M059J (cell line): ENCODE measurements around the gene COX7A2. TPM values are rescaled to one million over a fixed set of nuclear protein-coding genes. Genes with fewer than 3 reads are reported as not detected.

Source experiments
- DNase-seq: peaks from one replicate; pipeline ENCODE4 v3.0.0-alpha.2; 2012; ENCODE audit warnings: low read depth
- total RNA-seq: library from RNA; depleted of rRNA; stranded (reverse); fragments of >200 nt; shearing (Covaris generic); gene quantifications from 2 replicates; pipeline ENCODE4 v1.2.3, GENCODE V29; 2014; rRNA removed

Gene COX7A2, protein sequence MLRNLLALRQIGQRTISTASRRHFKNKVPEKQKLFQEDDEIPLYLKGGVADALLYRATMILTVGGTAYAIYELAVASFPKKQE
- total RNA-seq, result 333 and 839 TPM in 2 replicates

DNA sequence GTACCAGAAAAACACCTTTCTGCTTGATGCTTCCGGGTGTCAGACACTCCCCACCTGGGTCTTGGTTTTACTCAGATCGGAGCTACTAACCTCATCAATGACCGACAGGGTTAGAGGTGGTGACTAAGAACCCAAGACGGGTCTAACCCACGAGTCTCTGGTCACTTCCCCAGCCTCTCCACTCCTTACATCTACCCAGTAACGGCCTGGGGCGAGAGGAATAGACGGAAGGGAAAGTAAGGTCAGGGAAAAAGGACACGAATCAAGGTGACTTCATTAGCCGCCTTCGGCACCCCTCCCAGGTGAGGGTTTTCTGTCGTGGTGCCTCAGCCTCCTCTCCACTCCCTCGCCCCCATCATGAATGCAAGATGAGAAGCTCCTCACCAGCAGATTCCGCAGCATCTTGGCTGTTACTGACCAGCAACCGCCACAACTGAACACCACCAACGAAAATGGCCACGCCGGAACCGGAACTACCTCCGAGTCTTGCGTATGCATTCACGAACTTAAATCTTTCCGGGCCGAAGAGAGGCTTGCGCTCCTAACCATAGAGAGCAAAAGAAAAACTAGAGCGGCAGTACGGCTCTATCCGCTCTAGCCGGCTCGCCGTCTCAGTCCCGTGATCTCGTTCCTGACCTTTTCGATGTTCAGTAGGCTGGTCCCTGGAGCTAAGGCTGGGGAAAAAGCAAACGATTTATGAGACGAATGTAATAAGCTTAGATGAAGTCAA, at the start of gene COX7A2:
Gene COX7A2 (minus strand): TSS at position 469 of the 730 bp plus-strand sequence. CDS start 67 bp downstream, at position 402.
- DNase-seq, result peak; percentile 99

DNA sequence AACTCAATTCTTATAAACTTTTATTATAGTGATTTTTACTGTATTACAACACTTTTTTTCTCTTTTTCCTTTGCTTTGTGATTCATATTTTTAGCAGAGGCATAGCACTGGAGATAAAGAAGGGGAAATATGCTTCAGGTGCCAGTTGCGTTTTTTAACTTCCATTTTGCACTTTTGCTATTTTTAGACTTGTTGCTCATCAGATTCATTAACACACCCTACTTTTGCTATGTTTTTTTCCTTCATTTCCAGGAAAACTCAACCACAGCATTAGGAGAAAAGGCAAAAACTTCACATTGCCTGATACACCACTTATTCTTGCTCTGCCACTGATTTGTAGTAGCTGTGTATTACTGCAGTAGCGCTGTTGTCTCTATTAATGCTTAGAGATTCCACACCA, 49.0 kb upstream of the COX7A2 start:
- DNase-seq, result no peak

DNA sequence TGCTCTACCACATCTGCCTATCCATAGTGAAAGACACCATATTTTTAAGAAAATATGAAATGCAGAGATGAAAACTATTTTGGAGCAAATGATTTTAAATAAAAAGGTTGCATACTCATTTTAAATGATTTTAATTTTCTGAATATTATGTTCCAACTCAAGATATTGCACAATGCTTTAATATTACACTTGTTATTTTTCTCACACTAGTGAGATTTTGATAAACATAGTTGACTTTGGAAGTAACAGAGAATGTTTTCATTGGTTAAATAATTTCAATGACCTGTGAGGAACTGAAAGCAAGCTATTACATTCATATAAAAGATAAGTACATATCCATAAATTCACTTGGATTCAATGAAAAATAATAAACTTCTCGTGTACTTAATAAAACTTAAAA, 48.1 kb upstream of the COX7A2 start:
- no peak for DNase-seq

DNA sequence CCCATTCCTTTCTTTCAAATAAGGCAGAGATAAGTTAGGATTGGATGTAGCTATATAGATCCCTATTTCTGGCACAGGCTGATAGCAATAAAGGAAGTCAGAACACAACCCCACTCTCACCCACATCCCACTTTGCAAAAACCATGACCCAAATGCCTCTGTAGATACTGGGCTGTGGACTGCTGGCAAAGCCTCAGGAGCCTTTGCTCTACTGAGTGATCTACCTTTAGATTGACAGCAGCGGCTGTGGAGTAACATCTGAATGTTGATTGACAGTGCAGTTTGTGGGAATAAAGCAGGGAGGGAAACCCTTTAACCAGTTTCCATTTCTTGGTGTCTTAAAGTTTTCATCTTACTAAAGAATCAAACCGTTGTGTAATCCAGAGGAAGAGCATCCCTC, 47.7 kb upstream of the COX7A2 start:
- DNase-seq, result no peak

DNA sequence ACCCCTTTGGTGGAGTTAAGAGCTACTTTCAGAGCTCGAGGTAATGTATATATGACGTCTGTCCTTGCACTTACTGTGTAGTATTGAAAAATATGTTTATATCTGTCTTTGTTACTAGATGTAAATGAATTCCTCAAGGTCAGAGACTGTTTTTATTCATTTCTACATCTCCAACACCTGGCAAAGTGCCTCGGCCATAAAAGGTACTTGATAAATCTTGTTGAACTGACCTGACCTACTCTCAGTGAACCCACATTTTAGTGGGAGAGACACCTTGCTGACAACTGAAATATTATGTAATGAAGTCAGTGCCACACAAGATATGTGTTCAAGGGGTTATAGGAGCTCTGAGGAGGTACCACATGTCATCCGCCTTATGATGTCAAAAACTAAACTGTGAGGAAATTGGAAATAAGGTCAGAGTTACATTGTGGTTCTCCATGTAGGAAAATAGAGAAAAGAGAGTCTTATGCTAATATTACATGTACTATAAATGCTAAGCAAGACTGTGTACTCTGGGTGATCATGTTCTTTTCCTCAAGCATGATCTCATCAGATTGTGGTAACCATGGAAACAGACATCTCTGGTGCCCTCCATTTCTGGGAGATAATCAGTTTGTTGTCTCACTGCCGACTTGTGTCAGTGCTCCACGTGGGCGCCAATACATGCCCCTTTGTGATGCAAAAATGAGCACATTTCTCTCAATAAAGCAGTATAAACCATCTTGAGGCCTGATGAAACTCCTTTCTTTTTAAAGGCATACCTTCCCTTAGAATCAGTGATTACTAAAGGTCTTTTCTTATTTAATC, 46.7 kb upstream of the COX7A2 start:
- DNase-seq, result no peak

DNA sequence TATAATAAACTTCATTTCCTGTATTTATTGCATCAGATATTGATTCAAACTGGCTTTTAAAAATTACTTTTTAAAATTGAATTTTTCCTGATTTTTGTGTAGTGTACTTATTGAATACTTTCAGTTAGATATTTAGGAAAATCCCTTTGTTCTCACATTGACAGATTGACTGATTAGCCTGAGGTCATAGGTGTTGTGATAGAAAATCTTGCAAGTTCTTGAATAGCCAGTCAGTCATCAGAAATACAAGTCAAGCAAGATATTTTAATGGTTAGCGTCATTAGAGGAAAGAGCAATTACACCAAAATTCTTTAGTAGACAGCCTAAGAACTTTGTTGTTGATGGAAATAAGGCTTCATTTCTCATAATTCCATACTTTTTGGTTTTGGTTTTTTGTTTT, 44.4 kb upstream of the COX7A2 start:
- DNase-seq, result no peak

DNA sequence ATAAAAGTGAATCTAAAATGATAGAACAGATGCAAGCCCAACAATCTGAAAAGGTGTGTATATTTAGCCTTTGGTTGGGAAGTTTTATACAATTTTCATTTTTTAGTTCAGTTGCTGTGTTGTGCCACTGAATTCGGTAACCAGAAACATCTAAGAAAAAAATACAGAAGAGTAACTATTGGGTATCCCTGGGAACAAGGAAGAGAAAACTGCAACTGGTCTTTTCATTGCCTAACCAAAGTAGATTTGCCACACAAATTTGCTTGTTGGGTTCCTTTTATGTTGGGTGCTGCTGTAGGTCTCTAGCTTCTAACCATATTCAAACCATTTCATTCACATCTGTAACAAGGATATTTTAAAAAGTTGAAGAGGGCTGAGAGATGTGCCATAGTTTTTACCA, 43.8 kb upstream of the COX7A2 start:
- DNase-seq, result no peak

DNA sequence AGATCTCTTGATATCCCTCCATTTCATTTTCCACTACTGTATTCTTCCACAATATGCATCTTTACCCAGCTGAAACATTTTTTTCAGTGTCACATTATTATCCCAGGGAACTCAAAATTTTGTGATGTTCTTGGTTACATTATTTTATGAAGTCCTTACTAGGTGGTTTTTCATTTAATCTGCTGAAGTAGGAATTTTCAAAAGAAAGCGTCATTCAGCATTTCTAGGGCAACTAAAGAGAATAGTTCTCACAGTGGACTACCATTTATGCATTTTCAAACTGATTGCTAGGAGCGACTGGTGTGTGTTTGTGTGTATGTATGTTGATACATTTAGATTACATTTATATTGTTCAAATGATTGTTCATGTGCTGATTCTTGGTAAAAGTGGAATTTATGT, 43.4 kb upstream of the COX7A2 start:
- no peak for DNase-seq

DNA sequence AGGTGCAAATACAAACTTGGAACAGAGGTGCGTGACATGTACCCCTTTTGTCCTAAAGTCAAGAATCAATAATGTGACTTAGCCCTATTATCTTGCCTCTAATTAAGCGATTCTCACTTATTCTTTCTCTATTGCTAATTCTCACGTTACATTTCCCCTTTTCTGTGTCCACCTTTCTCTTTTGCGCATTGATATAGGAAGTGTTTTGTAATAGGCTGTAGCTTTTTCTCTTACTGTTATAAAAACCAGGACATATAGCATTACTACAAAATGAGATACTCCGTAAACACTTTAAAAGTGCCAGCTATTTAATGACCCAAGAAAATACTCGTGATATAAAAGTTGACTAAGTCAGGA, 41.7 kb upstream of the COX7A2 start:
- DNase-seq, result no peak

DNA sequence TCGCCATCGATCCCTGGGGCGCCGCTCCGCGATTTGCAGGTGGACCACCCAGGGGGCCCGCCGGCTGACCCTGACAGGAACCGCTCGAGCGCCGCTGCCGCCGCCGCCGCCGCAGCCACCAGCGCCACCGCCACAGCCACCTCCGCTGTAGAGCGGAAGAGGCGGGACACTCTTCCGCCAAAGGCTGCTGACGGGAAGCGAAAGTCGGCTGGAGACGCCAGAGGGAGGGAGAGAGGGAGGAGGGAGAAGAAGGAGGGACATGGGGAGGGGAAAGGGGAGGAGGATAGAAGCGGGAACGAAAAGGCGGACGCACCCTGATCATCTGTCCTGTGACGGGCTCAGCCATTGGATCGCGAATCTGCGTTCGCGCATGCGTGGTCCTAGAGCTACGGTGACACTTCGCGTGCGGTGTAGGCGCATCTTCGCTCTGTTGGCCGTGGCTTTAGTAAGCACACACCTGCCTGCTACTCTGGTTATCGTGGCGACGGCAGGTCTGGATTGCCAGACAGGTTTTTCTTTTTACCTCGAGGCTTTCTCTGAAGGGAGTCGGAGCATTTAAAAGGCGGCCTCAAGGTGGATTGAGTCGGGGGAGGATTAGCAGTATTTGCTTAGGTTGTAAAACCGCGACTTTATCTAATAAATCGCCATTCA, 41.2 kb upstream of the COX7A2 start, which contains the start of gene TMEM30A:
Gene TMEM30A (minus strand): TSS at position 161 of the 651 bp plus-strand sequence. CDS start 154 bp downstream, at position 7.
- peak; percentile 100 for DNase-seq

DNA sequence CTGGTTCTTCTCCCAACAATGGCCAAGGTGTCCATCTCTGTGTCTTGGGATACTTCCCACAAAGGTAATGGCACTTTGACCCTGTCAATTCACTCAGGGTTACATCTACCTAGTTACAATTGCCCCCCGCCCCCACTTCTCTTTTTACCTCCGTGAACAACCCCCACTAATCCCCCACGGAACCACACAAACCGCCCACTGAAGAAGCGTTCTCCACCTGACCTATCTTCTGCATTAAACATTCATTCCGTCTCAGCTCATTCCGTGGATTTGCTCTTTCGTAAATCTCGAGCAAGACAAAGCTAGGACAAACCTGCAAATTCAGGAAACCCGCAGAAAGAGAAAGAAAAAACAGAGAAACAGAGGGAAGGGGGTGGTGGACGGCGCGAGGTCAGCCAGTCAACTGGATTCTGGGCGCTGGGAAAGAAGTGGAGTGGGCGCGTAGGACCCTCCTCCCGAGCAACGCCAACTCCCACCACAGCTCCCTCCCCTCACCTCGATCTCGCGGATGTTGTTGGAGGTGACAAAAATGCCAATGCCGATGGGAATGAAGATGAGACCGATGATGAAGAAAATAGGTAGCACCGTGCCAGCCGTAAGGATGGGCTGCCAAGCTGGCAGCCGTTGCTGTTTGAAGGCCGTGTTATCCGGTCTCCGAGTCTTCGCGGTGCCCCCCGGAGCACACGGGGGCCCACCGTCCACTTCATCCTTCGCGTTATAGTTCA, 40.5 kb upstream of the COX7A2 start:
- peak; percentile 51 for DNase-seq

DNA sequence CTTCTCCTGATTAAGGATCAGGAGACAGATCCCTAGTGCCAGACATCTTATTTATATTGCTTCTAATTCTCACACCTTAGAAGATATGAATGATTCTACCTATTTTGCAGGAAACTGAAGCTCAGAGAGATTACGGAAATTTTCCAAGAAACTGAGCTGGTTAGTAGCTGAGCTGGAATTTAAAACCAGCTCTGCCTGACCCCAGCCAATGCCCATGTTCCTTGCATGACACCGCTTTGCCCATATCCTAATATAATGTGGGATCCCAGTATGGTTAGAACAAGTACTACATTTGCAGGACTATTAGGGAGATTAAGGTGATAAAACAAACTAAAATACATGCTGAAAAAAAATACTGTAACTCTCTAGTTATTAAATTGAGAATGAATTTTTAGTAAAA, 39.1 kb upstream of the COX7A2 start:
- DNase-seq, result no peak

DNA sequence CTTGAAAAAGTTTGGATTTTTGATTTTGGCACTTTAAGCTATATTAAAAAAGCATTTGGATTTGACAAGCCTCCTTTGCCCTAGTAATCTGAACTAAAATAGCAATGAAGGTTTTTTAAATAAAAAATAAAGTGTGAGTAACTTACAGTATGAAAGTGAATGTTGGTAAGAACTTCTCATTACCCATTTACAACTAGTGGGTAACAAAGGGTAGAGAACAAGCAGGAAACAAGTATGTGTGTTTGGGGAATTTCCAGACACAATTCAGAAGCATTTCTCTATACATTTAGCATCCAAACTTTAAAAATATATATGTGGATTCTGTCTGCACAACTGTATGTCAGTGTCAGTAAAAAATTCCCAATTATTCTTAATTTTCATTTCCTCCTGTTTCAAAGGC, 38.1 kb upstream of the COX7A2 start:
- DNase-seq, result no peak

DNA sequence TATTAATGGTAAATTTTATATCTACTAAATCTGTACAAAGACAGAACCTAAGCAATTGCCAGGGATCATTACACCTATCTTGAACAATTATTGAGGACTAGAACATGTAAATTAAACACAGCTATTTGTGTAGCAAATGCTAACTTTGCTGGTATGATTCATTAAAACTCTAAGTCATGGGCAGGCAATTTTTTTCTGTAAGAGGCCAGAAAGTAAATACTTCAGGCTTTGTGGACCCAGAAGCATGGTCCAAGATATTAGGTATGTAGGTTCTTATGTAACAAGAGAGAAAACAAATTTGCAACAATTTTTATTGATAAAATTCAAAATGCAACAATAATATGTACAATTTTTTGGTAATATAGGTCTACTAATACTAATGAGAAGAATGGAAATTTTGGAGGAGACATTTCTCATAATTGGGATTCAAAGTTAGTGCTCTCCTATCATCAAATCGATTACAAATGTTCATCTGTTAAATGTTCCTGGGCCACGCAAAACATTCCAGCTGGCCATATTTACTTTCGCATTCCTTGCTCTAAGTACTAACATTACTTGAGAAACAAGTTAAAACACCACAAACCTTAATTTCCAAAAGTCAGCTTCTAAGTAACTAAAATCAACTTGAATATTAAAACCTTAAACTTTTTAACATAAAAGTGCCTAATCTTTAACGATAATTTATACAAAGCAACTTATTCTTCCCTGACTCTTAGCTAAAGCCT, 36.7 kb upstream of the COX7A2 start:
- DNase-seq, result no peak

DNA sequence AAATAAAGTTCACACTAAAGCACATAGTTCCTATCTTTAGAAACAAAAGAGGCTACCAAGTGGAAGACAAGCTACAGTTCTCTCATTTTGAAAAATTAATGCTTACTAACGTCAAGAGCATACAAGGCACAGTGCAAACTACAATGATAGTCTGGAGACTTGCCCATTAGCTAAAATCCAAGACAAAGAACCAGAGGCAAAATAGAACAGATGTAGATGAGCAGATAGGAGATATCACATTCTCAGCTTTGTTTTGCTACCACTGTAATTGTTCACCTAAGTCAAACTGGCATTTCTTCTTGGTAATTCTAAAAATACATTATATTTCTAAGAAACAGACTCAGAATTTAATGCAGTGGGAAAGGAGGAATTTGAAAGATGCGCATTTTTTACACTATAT, 35.8 kb upstream of the COX7A2 start:
- no peak for DNase-seq

DNA sequence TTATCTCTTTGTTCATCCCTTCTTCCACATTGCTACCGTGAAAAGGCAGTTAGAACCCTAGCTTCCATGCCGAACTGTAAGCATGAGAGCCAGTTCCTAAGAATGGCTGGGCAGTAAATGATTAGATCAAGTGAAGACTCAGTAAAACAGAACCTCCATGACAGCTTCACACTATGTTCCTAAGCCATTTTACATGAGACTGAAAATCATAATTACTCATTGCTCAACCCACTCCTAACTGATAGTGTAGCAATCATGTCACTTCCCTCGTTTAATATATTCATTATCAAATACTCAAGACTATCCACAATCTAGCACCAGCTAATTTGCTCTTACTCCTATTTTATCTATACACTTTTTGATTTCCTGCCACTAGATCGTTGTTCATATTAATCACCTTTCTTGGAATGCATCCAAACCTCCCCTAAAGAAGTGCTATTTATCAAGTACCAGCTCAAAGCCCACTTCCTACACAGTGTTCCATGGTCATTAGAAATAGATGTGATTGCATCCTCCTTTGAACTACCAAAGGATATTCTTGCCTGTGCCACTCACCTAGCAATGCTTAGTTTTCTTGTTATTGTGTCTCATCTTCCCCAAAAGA, 35.0 kb upstream of the COX7A2 start:
- DNase-seq, result peak; percentile 35

DNA sequence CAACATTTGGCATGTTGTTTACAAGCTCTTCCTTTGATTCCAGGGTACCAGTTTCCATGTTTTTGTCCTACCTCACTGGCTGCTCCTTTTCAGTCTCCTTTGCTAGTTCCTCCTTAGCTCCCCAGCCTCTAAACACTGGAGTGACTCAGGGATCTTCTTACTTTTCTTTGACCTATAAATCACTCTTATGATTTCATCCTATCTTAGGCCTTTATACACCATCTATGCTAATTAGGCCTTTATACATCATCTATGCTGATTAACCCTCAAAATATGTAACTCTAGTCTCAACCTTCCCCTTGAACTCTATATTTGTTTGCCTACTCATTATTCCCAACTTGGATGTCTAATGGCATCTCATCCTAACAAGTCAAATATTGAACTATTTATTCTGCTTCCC, 31.5 kb upstream of the COX7A2 start:
- DNase-seq, result peak; percentile 96

DNA sequence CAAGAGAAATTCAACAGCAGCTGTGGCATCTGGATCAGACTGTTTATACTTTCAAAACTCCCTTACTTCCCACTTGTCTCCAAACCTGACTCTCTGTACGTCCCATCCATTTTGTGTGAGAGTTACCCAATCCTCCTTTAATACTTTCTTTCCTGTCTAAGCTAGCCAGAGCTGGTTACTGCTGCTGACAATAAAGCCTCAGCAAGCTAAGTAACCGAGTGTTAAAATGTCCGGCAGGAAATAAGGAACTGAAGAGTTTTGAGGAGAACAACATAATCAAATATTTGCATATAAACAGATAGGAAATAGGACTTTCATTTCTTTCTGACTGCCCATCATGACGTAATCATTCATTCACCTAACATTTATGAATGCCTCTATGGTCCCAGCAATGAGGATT, 29.4 kb upstream of the COX7A2 start:
- DNase-seq, result no peak

DNA sequence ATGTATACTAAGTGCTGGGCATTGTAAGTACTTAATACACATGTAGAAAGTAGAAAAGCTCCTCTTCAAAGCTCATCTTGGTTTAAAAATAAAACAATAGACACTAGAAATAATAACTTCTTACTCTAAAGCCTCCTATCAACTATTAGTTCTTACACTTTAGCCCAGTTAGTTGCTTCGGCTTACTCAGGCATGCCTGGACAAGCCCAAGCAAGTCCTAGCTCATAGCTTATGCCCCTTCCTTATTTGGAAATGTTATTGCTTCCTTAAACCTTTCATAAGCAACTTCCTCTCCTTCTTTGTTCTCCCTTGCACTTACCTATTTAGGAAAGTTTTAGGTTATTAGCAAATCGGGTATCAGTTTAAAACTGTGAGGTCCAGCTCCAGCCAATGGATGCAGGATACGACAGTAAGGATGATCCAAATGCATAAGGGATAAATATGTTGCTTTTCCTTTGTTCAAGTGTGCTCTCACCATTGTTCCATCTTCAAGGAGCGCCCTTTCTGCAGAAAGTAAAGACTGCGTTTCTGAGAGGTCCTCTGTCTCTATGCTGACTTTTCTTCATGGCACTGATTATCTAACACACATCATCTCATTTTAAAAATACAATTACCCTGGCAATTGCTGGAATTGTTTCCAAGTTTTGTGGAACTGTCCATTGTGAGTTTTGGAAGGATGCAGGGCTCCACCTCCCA, 28.7 kb upstream of the COX7A2 start:
- DNase-seq, result no peak

DNA sequence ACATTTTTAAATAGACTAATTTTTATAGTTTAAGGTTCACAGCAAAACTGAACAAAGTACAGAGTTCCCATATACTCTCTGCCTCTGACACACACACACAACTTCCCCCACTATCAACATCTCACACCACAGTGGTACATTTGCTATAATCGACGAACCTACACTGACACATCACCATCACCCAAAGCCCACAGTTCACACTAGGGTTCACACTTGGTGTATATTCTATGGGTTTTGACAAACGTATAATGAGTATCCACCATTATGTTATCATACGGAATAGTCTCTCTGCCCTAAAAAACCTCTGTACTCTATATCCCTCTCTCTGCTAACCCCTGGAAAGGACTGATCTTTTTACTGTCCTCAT, 25.4 kb upstream of the COX7A2 start:
- DNase-seq, result no peak
